Brain pericyte (primary cell): ENCODE measurements around the gene KSR2.

Experiments used
- DNase-seq: peaks from one replicate; pipeline ENCODE4 v3.0.0-alpha.2; 2012; ENCODE audit warnings: low read depth, low spot score

KSR2 gene

DNA sequence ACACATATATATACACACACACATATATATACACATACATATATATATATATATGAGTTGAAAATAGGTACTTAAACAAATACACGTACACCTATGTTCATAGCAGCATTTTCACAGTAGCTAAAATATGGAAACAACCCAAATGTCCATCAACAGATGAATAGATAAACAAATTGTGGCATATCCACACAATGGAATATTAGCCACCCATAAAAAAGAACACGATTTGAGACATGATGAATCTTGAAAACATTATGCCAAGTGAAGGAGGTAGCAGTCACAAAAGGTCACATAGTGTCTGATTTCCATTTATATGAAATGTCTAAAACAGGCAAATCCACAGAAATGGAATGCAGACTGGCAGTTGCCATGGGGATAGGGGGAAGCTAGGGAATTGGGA, 276.3 kb downstream of the KSR2 start:
- no peak for DNase-seq

DNA sequence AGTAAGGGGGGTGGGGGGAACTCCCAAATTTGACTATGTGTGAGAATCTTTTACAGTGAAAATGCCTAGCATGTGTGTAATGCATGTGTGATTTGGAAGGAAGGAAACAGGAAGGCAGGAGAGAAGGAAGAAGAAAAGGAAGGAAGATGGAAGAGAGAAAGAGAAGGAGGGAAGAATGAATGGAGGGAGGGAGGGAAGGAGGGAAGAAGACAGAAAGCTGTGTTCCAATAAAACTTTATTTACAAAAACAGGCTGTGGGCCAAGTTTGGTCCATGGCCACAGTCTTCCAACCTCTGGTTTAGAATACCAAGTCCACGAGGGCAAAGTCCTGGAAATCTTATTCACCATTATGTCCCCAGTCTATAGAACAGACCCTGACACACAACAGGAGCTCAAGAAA, 278.9 kb downstream of the KSR2 start:
- DNase-seq = no peak

DNA sequence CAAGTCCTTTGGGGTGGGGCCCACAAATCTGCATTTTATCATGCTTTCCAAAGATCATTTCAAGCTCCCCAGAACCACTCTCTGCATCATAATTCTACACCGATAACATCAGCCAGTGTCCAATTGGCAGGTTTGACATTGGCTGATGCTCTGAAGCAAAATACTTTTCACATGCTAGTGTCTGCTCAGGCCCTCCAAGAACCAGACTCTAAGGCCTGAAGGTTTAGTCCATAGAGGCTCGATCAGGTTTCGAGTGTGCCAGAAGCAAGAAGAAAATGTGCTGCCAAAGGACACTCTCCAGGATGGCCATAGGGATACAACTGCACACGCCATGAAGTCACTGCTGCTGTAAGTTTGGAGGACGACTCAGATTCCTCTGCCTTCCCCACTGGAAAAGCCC, 280.3 kb downstream of the KSR2 start:
- DNase-seq = no peak

DNA sequence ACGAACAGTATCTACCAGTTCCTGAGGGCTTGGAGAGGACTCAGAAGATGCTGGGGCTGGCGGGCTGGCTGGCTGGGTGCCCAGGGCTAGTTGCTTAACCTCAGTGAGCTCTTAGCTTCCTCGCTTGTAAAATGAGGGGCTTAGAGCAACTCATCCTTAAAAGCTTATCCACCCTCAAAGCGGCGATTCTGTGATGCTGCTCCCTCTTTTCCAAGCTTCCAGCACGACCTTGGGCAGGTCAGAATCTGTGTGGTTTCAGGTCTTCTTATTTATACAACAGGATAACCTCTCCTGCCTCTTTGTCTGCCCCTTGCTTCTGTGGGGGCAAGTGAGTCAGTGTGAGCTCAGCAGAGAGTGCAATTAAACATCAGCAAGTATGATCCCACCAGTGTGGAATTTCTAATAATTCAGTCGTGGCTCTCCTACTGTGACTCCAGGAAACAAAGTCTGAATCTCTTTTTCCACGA, 281.8 kb downstream of the KSR2 start:
- no peak for DNase-seq

DNA sequence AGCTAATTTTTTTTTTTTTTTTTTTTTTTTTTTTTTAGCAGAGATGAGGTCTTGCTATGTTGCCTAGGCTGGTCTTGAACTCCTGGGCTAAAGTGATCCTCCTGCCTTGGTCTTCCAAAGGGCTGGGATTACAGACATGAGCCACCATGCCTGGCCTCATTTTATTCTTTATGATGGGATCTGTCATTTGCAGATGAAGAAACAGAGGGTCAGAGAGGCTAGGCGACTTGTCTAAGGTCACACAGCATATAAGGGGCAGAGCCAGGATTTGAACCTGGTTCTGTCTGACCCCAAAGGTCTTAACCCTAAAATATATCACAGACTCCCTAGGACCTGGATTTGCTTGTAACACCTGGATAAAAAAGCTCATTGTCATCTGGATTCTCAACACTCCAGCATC, 282.6 kb downstream of the KSR2 start:
- DNase-seq = no peak

DNA sequence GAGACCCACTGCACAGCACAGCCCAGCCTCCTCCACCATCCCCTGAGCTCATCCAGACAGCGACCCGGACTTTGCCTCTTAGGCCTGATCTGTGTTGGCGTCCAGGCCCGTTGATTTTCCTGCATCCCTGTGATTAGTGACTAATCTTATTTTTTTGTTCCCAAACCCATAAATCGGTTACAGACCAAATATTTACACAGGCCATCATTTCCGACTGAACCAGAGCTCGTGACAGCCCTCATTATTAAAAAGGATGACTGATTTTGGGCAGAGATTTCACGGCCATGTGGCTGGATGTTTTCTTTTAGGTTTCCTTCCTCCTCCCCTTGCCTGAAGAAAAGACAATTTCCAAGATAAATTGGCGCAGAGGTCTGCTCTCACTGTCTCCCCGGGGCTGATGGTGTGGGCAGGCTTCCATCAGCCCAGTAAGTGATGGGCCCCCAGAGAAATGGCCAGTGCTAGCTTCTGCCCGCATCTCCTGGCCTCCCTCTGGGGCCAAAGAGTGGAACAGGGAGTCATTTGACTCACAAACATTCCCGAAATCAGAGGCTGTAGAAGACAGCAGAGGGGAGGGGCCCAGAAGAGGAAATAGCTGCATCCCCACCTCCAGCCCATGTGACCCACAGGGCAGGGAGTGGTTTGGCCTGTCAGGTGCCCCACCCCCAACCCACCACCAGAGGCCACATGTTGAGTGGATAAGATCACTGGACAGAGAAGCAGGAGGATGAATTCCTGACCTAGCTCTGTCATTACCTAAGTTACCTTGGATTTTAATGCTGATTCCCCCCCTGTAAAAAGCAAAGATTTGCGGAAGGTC, 283.5 kb downstream of the KSR2 start:
- no peak for DNase-seq

DNA sequence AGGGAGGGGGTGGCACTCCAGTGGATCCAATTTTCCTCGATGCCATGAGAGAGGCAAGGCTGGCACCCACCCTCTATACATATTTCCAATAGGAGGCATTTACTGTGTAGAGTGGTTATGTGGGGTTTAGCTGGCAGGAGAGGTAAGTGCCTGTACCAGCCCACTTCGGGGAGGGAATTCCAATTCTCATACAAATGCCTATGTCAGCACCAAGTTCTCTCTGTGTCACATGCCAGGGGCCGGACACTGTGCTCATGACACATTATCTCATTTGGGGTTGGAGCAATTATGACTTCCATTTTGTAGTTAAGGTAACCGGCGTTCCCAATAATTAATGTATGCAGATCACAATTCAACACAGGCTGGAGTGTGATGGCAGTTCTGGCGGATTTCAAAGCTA, 284.3 kb downstream of the KSR2 start:
- DNase-seq = no peak

DNA sequence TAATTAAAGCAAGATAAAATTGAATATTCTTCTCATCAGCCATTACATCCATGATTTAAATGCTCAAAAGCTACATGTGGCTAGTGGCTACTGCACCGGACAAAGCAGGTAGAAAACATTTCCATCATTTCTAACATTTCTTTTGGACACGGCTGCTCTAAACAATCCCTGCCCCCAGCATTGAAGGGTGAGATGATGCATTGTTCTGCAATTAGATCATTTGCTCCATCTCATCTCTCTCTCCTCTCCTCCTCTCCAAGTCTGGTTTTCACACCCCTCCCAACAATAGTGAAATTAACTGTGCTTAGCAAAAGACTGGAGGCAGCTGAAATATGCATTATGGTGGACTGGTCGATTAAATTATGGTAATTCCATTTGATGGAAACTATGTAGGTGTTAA, 288.5 kb downstream of the KSR2 start:
- DNase-seq = no peak

DNA sequence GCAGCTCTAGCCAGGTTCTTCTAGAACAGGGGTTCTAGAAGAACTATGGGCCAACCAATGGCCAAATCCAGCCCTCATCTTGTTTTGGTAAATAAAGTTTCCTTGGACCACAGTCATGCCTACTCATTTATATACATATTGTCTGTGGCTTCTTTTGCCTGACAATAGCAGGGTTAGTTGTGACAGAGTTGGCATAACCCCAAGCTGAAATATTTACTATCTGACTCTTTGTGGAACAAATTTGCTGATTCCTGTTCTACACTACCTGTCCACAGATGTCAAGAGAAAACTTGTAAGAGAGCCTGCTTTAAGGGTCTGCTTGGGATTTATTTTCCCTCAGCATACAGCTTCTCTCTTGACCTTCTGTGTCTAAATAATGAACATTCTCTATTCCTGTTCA, 289.0 kb downstream of the KSR2 start:
- no peak for DNase-seq

DNA sequence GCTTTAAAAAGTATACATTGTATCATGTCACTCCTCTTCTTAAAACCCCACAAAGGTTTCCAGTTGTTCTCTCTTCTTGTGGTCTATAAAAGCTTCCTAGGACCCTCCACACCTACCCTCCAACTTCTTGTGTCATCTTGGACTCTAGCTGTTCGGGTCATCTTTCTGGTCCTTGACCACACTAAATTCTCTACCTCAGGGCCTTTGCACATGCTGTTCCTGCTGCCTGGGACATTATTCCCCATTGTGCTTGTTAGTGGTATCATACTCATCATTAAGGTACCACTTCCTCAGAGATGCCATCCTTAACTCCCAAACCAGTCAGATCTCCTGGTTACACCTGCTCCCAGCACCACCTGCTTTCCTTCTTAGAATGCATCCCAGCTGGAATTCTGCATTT, 294.0 kb downstream of the KSR2 start:
- no peak for DNase-seq

DNA sequence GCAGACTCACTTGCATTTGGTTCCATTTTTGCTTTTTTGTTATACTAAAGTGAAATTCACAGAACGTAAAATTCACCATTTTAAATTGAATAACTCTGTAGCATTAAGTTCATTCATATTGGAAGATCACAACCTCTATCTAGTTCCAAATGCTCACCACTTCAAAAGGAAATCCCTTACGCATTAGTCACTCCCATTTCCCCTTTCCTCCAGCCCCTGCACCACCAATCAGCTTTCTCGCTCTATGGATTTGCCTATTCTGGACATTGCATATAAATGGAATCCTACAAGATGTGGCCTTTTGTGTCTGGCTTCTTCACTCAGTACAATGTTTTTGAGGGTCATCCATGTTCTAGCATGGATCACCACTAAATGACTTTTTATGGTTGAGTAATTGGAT, 294.5 kb downstream of the KSR2 start:
- no peak for DNase-seq

DNA sequence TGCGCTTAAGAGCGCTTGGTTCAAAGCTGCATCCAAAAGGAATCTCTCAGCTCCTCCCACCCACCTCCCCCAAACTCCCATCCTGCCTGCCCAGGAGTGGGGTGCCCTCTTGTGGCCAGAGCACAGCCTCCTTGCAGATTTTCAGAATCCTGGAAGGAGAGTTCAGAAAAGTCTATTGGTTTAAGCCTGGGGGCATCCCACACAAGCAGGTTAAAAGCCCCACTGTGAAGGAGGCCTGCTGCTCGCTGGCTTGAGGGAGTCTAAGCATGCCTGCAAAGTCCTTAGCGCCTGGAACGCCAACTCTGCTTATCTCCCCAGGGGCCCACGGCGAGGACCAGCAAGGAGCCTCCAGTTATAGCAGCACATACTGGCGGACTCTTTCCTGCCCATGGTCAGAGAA, 297.1 kb downstream of the KSR2 start:
- DNase-seq = no peak

DNA sequence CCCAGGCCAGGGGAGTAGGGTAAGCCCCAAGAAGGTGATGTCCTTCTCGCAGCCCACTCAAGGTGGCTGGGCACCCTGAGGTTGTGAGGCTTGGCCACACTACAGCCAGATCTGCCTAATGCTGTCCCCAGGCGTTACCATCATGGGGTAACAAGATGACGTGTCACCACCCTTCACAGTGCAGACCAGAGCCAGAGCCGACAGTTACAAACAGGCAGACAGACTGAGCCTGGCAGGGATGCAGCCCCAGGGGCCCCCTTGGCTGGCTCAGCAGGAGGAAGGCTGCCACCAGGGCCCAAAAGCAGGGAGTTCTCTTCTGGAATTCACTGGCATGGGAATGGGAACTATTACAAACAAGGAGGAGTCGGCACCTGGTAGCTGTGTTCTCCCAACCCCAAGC, 304.6 kb downstream of the KSR2 start:
- DNase-seq = no peak

DNA sequence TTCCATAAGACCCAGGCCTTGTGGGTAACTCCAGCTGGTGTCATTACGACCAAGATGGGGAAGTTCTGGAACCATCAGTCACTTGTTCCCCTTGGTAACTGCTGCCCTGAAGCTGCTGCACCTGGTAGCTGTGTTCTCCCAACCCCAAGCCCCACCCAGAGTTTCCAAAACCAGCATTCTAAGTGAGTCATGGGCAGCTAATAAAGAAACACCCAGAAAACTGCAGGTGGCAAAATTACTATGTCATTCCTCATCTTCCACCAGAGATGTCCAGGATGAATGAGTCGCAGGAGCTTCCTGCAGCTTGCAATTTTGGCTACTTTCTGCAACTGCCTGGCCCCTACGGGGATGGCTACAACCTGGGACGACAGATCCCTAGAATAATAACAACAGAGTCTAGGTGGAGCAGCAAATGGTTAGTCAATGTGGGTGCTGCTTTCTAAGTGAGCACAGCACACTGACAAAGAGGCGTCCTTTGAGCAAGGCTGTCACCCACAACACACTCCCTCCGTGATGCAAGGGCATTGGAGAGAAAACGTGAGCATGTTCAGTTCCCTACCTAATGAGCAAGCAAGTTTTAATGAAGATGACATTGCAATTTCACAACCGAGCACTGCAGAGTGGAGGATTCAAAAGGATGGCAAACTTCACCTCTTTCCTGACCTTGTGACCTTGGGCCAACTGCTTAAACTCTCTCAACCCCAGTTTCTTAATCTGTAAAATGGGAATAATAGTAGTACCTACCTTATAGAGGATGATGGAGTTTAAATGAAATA, 306.0 kb downstream of the KSR2 start:
- no peak for DNase-seq

DNA sequence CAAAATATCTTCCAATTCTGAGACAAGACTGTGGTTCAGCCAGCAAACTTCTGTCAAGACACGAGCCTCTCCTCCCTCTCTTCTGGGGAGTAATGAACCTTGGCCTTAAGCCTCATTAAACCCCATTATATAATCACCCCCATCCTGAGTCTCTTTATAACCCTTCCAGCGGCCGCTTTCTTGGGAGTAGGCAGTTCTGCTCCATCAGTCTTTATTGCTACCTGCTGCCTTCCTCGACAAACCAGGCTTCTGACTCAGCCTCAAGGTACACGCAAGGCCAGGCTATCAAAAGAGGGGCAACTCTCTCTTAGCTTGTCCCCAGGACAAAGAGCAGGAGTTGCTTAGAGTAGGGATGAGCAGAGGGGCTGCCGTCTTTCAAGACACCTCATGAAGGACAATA, 306.6 kb downstream of the KSR2 start:
- no peak for DNase-seq

DNA sequence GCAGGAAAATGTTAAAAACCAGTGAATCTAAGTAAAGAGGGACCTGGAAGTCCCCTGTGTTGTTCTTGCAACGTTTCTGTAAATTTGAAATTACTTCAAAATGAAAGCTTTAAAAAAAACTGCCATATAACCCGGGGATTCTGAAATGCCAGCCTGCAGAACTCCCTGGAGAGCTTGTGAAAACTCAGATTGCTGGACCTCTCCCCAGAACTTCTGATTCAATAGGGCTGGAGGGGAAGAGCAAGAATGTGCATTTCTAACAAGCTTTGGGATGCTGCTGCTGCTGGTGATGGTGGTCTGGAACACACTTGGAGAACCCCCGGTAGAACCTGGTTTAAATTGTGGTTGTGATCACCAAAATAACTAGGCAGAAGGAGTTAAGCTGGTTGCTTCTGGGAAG, 307.3 kb downstream of the KSR2 start:
- DNase-seq = no peak

DNA sequence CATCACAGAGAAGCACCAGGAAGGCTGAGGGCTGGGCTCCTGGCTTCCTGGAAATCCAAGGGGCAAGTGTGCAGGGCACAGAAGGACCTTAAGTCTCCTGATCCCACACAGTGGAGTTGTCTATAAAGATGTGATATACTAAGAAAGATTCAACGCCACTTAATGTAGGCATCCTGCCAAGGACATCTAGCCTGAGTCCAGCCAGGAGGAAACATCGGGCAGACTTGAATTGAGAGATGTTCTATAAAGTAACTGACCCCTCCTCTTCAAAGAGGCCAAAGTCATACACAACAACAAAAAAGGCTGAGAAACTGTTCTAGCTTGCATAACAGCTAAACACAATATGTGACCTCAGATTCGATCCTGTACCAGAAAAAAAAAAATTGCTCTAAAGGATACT, 307.9 kb downstream of the KSR2 start:
- no peak for DNase-seq

DNA sequence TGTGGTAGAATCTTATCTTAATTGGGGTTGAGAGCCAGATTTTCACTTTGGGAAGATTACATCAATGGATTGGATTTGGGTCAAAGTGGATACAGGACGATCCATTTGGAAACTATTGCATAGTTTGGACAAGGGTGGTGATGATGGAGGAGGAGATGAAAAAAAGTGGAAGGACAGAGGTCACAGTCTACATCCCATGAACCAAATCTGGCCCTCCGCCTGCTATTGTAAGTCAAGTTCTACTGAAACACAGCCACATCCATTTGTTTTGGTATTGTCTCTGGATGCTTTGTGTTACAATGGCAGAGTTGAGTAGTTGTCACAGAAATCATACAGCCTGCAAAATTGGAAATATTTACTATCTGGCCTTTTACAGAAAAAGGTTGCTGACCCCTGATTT, 310.6 kb downstream of the KSR2 start:
- no peak for DNase-seq

DNA sequence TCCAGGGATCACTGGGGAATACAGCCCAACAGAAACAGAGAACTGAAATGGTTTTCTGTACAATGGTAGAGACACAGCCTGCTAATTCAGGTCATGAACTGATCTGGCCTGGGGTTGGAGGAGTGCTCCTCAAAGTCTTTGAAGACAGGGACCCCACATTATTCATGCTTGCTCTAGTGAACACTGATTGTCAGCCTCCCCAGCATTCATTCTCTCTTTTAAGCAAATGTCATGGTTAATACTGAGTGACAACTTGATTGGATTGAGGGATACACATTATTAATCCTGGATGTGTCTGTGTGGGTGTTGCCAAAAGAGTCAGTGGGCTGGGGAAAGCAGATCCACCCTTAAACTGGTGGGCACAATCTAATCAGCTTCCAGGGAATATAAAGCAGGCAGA, 319.0 kb downstream of the KSR2 start:
- DNase-seq = no peak

DNA sequence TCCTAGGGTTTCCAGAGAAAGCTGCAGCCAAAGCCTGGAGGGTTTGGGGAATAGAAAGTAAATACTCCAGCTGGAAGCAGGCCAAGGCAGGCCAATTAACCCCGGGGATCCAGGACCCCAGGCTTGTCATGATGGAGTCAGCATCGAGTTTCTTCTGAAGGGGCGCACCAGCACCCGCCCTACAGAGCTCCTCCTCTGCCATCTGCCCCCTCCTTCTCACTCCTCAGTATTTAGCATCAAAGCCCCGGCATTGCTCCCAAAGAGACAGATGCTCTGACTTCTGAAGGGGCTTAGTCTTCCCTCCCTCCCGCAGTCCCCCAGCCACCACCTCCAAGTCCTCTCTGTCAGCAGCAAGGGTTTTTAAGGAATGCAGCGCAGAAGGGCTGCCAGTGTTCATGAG, 322.3 kb downstream of the KSR2 start:
- DNase-seq = no peak

DNA sequence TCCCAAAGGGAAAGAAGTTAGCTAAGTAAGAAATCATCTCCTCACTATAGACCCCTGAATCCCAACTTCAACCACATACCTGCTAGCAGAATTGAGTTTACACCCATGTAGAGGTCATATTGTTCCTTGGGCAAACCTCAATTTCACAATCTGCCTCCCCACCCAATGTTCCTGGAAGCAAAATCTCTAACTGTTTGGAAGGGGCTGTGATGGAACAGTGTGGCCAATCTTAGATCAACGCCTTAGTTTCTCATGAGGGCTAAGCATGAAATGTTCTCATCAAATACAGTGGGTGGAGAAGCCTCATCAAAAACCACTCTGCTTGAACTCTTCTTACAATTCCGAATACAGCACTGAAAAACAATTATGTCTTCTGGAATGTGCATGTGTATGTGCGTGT, 323.3 kb downstream of the KSR2 start:
- no peak for DNase-seq

DNA sequence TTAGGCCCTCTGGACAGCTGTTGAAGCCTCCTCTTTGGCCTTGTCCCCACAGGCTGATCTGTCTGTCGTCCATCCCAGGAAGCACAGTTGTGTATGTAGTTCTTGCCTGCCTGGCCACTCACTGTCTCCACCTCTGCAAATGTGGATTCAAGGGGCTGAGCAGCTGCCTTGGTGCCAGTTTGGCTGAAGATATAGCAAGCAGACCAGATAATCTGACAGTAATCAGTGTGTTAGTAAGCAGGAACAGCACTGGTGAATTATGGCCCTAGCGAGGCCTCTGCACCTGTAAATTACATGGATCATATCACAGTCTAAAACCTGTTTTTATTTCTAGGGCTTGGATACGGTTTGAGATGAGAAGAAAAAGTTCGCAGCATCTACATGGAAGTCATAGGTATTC, 324.8 kb downstream of the KSR2 start:
- no peak for DNase-seq

DNA sequence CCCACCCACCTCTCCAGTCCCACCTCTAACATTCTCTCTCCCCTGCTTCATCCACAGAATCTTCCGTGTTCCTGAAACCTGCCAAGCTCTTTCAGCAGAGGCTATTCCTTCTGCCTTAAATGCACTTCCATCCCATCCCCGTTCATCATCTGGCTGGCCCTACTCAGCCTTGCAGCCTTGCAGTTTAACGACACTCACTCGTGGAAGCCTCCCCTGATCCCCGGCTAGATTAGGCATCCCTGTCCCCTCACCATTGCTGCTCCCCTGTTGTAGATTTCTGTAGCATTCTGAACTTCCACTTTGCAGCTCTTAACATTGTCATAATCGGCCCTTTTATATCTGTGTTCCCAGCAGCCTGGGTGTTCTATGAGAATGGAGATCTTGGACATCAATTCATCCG, 326.9 kb downstream of the KSR2 start:
- DNase-seq = no peak
